WERI-Rb-1 (cell line): ENCODE results near the gene ADCYAP1R1.

Source experiments
- DNase-seq: peaks from one replicate; pipeline ENCODE4 v3.0.0-alpha.2; 2020
- H3K27ac ChIP-seq: fragments of 250-450 bp; sonication (Bioruptor Pico); 2 replicates; pipeline ENCODE4 v1.5.1; 2020; ENCODE audit warnings: mild to moderate bottlenecking, moderate library complexity
- H3K27me3 ChIP-seq: fragments of 250-450 bp; sonication (Bioruptor Pico); 2 replicates; pipeline ENCODE4 v1.5.1; 2021; ENCODE audit warnings: mild to moderate bottlenecking, low read depth, moderate library complexity; ENCODE audit not compliant: insufficient read depth, severe bottlenecking
- H3K36me3 ChIP-seq: fragments of 250-450 bp; sonication (Bioruptor Pico); 2 replicates; pipeline ENCODE4 v1.5.1; 2020; ENCODE audit warnings: mild to moderate bottlenecking, moderate library complexity
- H3K4me3 ChIP-seq: 2 replicates; pipeline ENCODE4 v1.5.1; 2011; ENCODE audit warnings: low read depth, mild to moderate bottlenecking, control low read depth, low read length
- H3K9me3 ChIP-seq: fragments of 250-450 bp; sonication (Bioruptor Pico); 2 replicates; pipeline ENCODE4 v1.5.1; 2021; ENCODE audit warnings: mild to moderate bottlenecking, moderate library complexity; ENCODE audit not compliant: severe bottlenecking
- CTCF ChIP-seq: IDR thresholded peaks from 2 replicates; pipeline ENCODE4 v1.5.1; 2011; ENCODE audit warnings: low read depth, mild to moderate bottlenecking, control low read depth, inconsistent platforms, low read length

The ADCYAP1R1 gene

DNA sequence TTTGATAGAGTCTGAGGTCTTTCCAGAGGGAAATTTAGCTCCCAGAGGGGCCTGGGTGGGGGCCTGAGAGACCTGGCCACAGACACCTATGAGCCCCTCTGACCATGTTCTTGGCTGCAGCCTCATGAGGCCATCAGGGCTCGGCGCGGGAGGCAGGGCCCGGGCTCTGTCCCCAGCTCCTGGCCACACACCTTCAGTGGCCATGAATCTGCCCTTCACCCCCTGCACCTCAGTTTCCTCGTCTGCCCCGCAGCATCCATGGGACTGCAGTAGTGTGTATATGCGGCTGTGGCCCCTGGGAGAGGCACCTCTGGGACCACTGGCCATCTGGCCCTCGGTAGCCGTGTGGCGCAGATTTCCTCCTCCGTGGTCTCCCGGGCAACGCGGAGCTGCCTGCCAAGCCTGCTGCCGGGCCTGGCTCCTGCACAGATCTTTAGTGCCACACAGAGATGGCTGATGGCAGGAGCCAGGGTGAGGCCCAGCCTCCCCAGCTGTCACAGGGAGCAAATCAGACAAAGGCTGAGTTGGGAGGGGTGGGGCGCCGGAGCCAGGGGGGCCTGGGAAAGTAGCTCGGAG lies 23.6 kb upstream of the ADCYAP1R1 start:
- Histone ChIP-seq H3K9me3 (no peaks in the 10 kb centered on the region), H3K27ac (0 out of 2 replicates have a peak overlapping the region, but pooled peaks have one; percentile 10), H3K36me3 (no peaks in the 10 kb centered on the region), H3K4me3 (no peak overlapping the region), H3K27me3 (no peaks in the 10 kb centered on the region)
- no peak for DNase-seq
- TF ChIP-seq CTCF = no peak

DNA sequence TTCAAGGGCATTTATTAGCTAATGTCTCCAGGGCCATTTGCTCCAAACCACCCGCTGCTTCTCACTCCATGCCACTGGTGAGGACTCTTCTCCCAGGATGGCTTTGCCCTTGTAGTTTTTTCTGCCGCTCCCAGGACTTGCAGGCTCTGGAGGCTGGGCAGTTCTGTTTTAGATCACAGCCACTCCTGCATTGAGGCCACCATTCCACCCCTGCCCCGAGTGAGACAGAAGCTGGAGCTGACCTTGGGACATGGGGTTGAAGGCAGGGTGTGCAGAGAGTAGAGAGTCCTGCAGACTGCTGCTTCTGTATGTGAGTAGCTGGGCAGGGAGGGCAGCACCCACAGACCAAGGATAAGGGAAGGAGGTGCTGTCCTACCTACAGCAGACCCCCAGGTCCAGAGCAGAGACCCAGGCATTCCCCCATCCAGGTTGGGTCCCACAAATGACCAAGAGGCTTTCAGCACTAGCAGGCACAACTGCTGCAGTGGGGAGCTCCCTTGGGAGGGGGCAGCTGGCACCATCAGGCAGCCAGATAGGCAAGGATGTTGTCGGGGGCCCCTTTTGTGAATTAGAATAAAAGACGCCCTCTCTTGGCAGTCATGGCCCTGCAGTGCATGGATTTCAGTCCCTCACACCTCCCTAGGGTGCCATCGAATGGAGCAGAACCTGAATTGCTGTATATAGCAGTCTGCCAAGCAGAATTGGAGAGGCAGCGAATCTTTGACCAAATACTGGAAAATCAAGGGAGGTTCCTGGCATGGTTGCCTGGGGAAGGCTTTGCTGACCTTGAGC lies 22.7 kb upstream of the ADCYAP1R1 start:
- Histone ChIP-seq H3K4me3 (no peak overlapping the region), H3K27ac (no peak overlapping the region), H3K36me3 (no peaks in the 10 kb centered on the region), H3K9me3 (no peaks in the 10 kb centered on the region), H3K27me3 (no peaks in the 10 kb centered on the region)
- DNase-seq = no peak
- TF ChIP-seq CTCF = no peak

- H3K36me3 ChIP-seq = no peaks in the 10 kb centered on the region
- no peaks in the 10 kb centered on the region for H3K27me3 ChIP-seq
- no peak overlapping the region for H3K4me3 ChIP-seq
- DNase-seq = no peak
- no peaks in the 10 kb centered on the region for H3K9me3 ChIP-seq
- no peak overlapping the region for H3K27ac ChIP-seq
- no peak for TF ChIP-seq CTCF
Measured at GRCh38 chr7:31033674-31034300, 18.3 kb upstream of the ADCYAP1R1 start.

DNA sequence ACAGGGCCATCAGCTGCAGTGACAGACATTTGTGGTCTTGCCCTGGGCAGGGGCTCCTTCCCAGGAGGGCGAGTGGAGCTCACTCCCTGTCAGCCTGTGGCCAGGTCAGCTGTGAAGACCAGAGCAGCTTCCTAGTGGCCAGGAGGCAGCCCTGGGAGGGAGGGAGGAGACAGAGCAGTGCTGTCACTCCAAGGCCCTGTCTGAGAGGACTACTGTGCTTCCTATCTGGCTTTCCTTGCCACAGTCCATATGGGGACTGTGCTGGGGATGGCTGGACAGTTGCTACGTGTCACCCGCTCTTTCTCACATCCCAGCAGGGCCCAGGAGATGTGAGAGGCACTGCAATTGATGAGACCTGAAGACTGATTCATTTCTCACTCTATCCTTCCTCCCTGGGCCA lies 15.2 kb upstream of the ADCYAP1R1 start:
- no peak for DNase-seq
- no peak overlapping the region for H3K4me3 ChIP-seq
- H3K36me3 ChIP-seq = no peaks in the 10 kb centered on the region
- H3K27ac ChIP-seq = no peak overlapping the region
- no peaks in the 10 kb centered on the region for H3K27me3 ChIP-seq
- H3K9me3 ChIP-seq = no peaks in the 10 kb centered on the region
- no peak for TF ChIP-seq CTCF

- Histone ChIP-seq H3K36me3 (no peaks in the 10 kb centered on the region), H3K27me3 (no peaks in the 10 kb centered on the region), H3K4me3 (no peak overlapping the region), H3K27ac (no peak overlapping the region), H3K9me3 (no peaks in the 10 kb centered on the region)
- no peak for TF ChIP-seq CTCF
- DNase-seq = peak; percentile 33
Measured at GRCh38 chr7:31043051-31043471, 9.0 kb upstream of the ADCYAP1R1 start.
